GM12872 (cell line): ENCODE measurements around the gene MRPS18B.

Experiments
- TF ChIP-seq, protein P1 (sequence below): IDR thresholded peaks from 3 replicates; pipeline ENCODE4 v1.5.1; 2011; ENCODE audit warnings: low read depth, mild to moderate bottlenecking, low read length, moderate library complexity; ENCODE audit not compliant: insufficient read depth

MRPS18B gene

GRCh38 chr6:30644769-30645168 is 27.1 kb downstream of the MRPS18B start:
- TF ChIP-seq, protein P1, sequence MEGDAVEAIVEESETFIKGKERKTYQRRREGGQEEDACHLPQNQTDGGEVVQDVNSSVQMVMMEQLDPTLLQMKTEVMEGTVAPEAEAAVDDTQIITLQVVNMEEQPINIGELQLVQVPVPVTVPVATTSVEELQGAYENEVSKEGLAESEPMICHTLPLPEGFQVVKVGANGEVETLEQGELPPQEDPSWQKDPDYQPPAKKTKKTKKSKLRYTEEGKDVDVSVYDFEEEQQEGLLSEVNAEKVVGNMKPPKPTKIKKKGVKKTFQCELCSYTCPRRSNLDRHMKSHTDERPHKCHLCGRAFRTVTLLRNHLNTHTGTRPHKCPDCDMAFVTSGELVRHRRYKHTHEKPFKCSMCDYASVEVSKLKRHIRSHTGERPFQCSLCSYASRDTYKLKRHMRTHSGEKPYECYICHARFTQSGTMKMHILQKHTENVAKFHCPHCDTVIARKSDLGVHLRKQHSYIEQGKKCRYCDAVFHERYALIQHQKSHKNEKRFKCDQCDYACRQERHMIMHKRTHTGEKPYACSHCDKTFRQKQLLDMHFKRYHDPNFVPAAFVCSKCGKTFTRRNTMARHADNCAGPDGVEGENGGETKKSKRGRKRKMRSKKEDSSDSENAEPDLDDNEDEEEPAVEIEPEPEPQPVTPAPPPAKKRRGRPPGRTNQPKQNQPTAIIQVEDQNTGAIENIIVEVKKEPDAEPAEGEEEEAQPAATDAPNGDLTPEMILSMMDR = no peak

- TF ChIP-seq, protein P1 = no peak
Observed at GRCh38 chr6:30645989-30646388, 28.3 kb downstream of the MRPS18B start.

- TF ChIP-seq, protein P1 = no peak
Observed at GRCh38 chr6:30646450-30647241, 29.0 kb downstream of the MRPS18B start, which contains the start of gene C6orf136. C6orf136 (plus strand) TSS chr6:30647133; CDS start chr6:30647232, 99 bp downstream.

GRCh38 chr6:30647242-30648116 is 29.8 kb downstream of the MRPS18B start:
- TF ChIP-seq, protein P1 = no peak

GRCh38 chr6:30651143-30651542 is 33.5 kb downstream of the MRPS18B start:
- TF ChIP-seq, protein P1 = no peak

DNA sequence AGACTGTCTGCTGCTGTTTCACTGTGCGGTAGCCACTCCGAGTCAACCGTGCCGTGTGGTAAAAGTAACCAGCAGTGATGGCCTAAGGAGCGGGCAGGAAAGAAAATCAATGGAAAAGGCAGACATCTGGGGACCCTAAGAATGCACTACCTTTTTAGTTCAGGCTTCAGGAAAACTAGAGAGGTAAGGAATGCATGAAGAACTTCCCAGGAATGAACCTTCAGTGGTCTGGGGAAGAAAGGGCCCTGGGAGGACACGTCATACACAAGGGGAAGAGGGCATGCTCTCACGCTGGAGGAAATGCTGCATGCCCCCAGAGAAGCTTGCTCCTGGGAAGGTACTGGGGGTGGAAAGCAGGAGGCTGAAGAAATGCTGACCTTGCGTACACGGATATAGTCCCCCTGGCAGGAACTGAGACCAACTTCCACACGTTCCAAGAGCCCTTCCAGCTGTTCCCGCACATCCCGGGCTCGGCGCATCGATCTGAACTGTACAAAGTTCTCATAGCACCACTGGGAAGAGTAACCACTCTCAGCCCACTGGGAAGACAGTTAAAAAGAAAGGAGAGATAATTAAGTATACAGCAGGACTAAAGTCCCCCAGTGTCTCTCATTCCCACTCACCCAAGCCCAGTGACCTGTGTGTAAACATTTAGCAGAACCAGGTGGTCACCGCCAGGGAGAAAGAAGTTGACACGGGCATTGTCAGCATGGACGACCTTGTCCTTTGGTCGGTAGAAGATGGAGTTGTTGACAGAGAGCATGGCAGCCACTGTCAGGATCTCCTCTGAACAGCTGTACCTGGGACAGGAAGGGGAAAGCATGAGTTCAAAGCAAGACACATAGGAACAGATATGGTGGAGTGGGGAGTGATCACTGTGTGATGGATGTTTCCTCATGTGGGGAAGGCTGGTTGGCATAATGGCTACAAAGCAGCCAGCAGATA is 37.4 kb downstream of the MRPS18B start:
- TF ChIP-seq, protein P1 = no peak
